ENCODE results near the gene ABCB9. TPM values are rescaled to one million over a fixed set of nuclear protein-coding genes. Genes with fewer than 3 reads are reported as not detected.

Gene ABCB9
- total RNA-seq, 1 donor from 2014 or later, result 16.7 TPM

- no peaks in the 10 kb centered on the region for H3K36me3 Mint-ChIP-seq
- DNase-seq (ENCODE audit: low spot score in 2 of 2, unreplicated experiment in 2 of 2), result no peak
- no peak overlapping the region for H3K27ac Mint-ChIP-seq
- no peak for TF ChIP-seq CTCF (IDR thresholded peaks at IDR 0.05; ENCODE audit: unreplicated experiment)
- H3K9me3 Mint-ChIP-seq, result no peaks in the 10 kb centered on the region
- peaks cover 2% of the 10 kb centered on the region for H3K4me1 Mint-ChIP-seq
- H3K4me3 Mint-ChIP-seq, result no peak overlapping the region
- H3K27me3 Mint-ChIP-seq (ENCODE audit: low read depth), result no peaks in the 10 kb centered on the region
These were observed 37.1 kb downstream of the ABCB9 start for GRCh38 chr12:122929148-122929538.

- DNase-seq (ENCODE audit: low spot score in 2 of 2, unreplicated experiment in 2 of 2), result no peak
- TF ChIP-seq CTCF (IDR thresholded peaks at IDR 0.05; ENCODE audit: unreplicated experiment), result no peak
- Mint-ChIP-seq H3K27me3 (ENCODE audit: low read depth) (no peaks in the 10 kb centered on the region), H3K27ac (no peak overlapping the region), H3K36me3 (no peaks in the 10 kb centered on the region), H3K4me1 (peaks cover 2% of the 10 kb centered on the region), H3K9me3 (no peaks in the 10 kb centered on the region), H3K4me3 (no peak overlapping the region)
These were observed 37.7 kb downstream of the ABCB9 start for GRCh38 chr12:122928404-122929147.

- Mint-ChIP-seq H3K27me3 (ENCODE audit: low read depth) (no peaks in the 10 kb centered on the region), H3K4me3 (no peak overlapping the region), H3K36me3 (no peaks in the 10 kb centered on the region), H3K9me3 (no peaks in the 10 kb centered on the region), H3K27ac (no peak overlapping the region), H3K4me1 (peaks cover 2% of the 10 kb centered on the region)
- DNase-seq (ENCODE audit: low spot score in 2 of 2, unreplicated experiment in 2 of 2), result no peak
- TF ChIP-seq CTCF (IDR thresholded peaks at IDR 0.05; ENCODE audit: unreplicated experiment), result no peak
These were observed 38.4 kb downstream of the ABCB9 start for GRCh38 chr12:122927756-122928403.

GRCh38 chr12:122921917-122922316 is 44.3 kb downstream of the ABCB9 start:
- Mint-ChIP-seq H3K4me1 (peaks cover 13% of the 10 kb centered on the region), H3K27me3 (ENCODE audit: low read depth) (no peaks in the 10 kb centered on the region)
- no peak for DNase-seq (ENCODE audit: low spot score in 2 of 2, unreplicated experiment in 2 of 2)

GRCh38 chr12:122920687-122921086 is 45.6 kb downstream of the ABCB9 start:
- Mint-ChIP-seq H3K4me3 (no peak overlapping the region), H3K4me1 (peaks cover 13% of the 10 kb centered on the region), H3K9me3 (no peaks in the 10 kb centered on the region), H3K27ac (no peak overlapping the region), H3K27me3 (ENCODE audit: low read depth) (no peaks in the 10 kb centered on the region), H3K36me3 (no peaks in the 10 kb centered on the region)
- no peak for DNase-seq (ENCODE audit: low spot score in 2 of 2, unreplicated experiment in 2 of 2)
- no peak for TF ChIP-seq CTCF (IDR thresholded peaks at IDR 0.05; ENCODE audit: unreplicated experiment)

More at GRCh38 chr12:122921917-122922316, 44.3 kb downstream of the ABCB9 start:
- no peak for TF ChIP-seq CTCF (IDR thresholded peaks at IDR 0.05; ENCODE audit: unreplicated experiment)
- Mint-ChIP-seq H3K36me3 (no peaks in the 10 kb centered on the region), H3K9me3 (no peaks in the 10 kb centered on the region), H3K27ac (no peak overlapping the region), H3K4me3 (no peak overlapping the region)

All from mesothelial cell of epicardium (in vitro differentiated cells).